Peyer's patch (tissue), 4 donors: ENCODE results near the gene DIS3L2. TPM values are rescaled to one million over a fixed set of nuclear protein-coding genes. Genes with fewer than 3 reads are reported as not detected.

Source experiments
- DNase-seq, 3 donors: peaks; one replicate each; pipeline ENCODE4 v3.0.0-alpha.2; 2017 to 2019
- H3K27ac ChIP-seq, 4 donors: fragments of 200-600 bp; sonication (generic); one replicate each; pipeline ENCODE4 v1.5.1; 2016 to 2019
- H3K27me3 ChIP-seq, 2 donors: fragments of 200-600 bp; sonication (generic); one replicate each; pipeline ENCODE4 v1.5.1; 2019
- H3K36me3 ChIP-seq, 3 donors: fragments of 200-600 bp; sonication (generic); one replicate each; pipeline ENCODE4 v1.5.1; 2016 to 2019
- H3K4me1 ChIP-seq, 4 donors: fragments of 200-600 bp; sonication (generic); one replicate each; pipeline ENCODE4 v1.5.1; 2016 to 2019
- H3K4me3 ChIP-seq, 4 donors: fragments of 200-600 bp; sonication (generic); 1 replicate in 3 of 4; 2 replicates in 1 of 4; pipeline ENCODE4 v1.5.1; 2016 to 2019; ENCODE audit warnings: mild to moderate bottlenecking in 1 of 4
- H3K9me3 ChIP-seq, 4 donors: fragments of 200-600 bp; sonication (generic); one replicate each; pipeline ENCODE4 v1.5.1; 2016 to 2019; ENCODE audit warnings: mild to moderate bottlenecking in 1 of 4
- POLR2A ChIP-seq, 2 donors: fragments of 450-650 bp; IDR thresholded peaks; one replicate each; pipeline ENCODE4 v1.5.1; 2017; ENCODE audit warnings: antibody characterized with exemption in 2 of 2, mild to moderate bottlenecking in 2 of 2, moderate library complexity in 2 of 2
- total RNA-seq, 4 donors: library from RNA; depleted of rRNA; stranded (reverse); fragments of >200 nt; gene quantifications; one replicate each; pipeline ENCODE4 v1.1.0, GENCODE V29; 2016
- TF ChIP-seq, protein P1 (sequence below), 6 experiments: fragments of 450-650 bp in 4 of 6; fragments of 200-600 bp in 2 of 6; sonication (generic) in 1 of 6; IDR thresholded peaks; one replicate each; pipeline ENCODE4 v1.5.1; 2017 to 2019; ENCODE audit warnings: antibody characterized with exemption in 6 of 6, mild to moderate bottlenecking in 3 of 6, moderate library complexity in 1 of 6

DIS3L2 gene
- total RNA-seq, 4 donors from 2014 or later: 26.4 to 147 (median 58.3) TPM

DNA sequence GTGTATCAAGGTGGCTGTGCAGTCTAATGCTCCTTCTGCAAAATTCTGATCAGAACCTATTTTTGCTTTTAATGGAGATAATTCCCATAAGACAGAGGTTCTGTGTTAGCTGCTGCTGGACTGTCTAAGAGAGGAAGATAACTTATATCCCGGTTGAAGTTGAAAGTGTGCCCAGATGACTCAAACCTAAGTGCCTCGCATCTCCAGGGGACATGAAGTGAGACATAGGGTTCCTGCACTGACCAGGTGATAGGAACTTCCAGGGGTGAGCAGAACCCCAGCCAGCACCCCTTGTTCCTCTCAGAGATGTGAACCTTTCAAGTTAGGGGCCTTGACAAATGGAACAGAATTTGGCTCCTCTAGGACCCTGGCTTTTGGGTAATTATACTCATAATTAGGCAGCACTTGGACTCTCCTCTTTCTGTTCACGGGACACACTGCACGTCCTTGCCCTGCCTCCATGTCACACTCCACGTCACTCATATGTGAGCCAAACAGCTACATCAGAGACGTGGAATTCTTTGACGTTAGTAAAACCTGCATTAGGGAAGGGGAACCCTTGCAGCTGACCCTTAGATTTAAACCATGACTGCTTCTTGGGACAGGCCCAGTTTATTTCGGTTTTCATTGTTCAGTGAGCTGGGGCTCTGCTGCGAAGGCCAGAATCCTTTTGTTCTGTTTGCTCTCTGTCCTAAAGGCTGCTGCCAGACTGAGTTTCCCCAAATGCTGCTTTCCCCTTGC, 312.6 kb downstream of the DIS3L2 start:
- H3K9me3 ChIP-seq: no peaks in the 10 kb centered on the region
- H3K4me3 ChIP-seq: no peak overlapping the region
- H3K36me3 ChIP-seq: no peaks in the 10 kb centered on the region
- DNase-seq: no peak
- no peaks in the 10 kb centered on the region for H3K27me3 ChIP-seq
- TF ChIP-seq, protein P1, sequence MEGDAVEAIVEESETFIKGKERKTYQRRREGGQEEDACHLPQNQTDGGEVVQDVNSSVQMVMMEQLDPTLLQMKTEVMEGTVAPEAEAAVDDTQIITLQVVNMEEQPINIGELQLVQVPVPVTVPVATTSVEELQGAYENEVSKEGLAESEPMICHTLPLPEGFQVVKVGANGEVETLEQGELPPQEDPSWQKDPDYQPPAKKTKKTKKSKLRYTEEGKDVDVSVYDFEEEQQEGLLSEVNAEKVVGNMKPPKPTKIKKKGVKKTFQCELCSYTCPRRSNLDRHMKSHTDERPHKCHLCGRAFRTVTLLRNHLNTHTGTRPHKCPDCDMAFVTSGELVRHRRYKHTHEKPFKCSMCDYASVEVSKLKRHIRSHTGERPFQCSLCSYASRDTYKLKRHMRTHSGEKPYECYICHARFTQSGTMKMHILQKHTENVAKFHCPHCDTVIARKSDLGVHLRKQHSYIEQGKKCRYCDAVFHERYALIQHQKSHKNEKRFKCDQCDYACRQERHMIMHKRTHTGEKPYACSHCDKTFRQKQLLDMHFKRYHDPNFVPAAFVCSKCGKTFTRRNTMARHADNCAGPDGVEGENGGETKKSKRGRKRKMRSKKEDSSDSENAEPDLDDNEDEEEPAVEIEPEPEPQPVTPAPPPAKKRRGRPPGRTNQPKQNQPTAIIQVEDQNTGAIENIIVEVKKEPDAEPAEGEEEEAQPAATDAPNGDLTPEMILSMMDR (IDR thresholded peaks at IDR 0.05): no peak
- no peak for TF ChIP-seq POLR2A (IDR thresholded peaks at IDR 0.05)
- no peaks in the 10 kb centered on the region for H3K4me1 ChIP-seq
- H3K27ac ChIP-seq: no peak overlapping the region

DNA sequence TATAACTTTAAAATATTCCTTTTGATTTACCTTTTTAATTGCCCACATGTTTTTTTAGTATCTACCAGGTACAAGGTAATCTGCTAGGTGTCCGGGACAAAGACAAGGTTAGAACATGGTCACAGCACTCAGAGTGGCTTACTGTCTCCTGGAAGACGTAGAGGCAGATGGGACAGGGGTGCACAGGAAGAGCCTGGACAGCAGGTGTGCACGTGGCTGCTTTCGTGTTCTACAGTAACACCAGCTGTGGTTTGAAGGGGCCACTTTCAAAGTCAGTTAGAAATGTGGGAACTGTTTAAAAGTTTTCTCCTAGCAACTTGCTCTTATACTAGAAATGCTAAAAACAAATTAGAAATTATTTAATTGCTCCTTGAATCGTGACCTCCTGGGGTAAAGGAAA, 314.2 kb downstream of the DIS3L2 start:
- Histone ChIP-seq H3K27ac (no peak overlapping the region), H3K27me3 (no peaks in the 10 kb centered on the region), H3K9me3 (no peaks in the 10 kb centered on the region), H3K4me3 (no peak overlapping the region), H3K4me1 (no peaks in the 10 kb centered on the region), H3K36me3 (no peaks in the 10 kb centered on the region)
- DNase-seq: no peak
- TF ChIP-seq, protein P1 (IDR thresholded peaks at IDR 0.05): no peak
- TF ChIP-seq POLR2A (IDR thresholded peaks at IDR 0.05): no peak

DNA sequence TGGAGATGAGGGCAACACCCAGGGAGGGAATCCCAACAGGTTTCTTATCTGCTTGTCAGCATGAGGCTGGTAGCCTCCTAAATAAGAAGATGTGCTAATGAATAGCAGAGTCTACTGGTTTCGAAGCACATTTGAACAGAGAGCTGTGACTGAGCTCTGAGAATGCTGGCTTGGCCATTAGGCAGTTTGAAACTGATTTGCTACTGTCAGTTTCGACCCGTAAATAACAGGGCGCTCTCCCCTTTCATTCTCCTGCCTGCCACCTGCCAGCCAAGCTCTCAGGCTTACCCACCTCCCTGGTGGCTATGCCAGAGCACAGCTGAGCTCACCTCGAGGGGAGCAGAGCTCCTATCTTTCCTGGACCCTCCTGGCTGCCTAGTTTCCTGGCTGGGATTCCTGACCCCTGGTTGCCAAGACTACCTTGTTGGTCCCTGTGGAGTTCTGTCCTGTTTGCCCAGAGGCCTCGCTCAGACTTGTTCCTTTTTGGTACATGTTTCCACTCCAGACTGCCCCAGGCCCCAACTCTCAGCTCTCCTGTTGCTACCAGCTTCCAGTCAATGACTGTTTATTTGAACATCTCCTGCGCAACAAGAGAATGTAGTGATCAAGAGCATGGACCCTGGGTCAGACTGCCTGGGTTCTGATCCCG, 314.7 kb downstream of the DIS3L2 start:
- Histone ChIP-seq H3K9me3 (no peaks in the 10 kb centered on the region), H3K27ac (no peak overlapping the region), H3K27me3 (no peaks in the 10 kb centered on the region), H3K36me3 (no peaks in the 10 kb centered on the region), H3K4me1 (no peaks in the 10 kb centered on the region), H3K4me3 (no peak overlapping the region)
- no peak for DNase-seq
- no peak for TF ChIP-seq POLR2A (IDR thresholded peaks at IDR 0.05)
- TF ChIP-seq, protein P1 (IDR thresholded peaks at IDR 0.05): no peak

DNA sequence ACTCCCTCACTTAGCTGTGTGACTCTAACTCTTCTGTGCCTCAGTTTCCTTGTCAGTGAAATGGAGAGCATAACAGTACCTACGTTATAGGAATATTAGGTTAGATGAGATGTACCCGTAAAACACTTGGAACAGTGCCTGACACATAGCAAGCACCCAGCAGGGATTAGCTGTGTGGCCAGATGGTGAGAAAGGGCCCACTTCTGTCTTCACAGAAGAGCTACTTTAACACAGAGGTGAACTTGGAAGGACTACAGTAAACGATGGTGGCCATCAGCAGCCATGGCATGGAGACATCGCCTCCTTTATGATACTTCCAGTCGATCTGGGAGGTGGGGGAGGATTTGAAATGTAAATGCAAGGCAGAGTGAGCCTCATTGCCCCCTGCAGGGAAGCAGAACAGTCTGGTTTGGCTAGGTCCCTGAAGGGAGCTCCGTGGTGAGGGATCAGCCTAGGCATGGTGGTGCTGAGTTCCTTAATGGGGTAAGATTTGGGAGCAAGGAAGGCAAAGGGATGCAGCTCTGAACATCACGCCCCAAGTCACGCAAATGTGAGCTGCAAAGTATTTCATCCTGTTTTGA, 315.3 kb downstream of the DIS3L2 start:
- no peak overlapping the region for H3K27ac ChIP-seq
- no peaks in the 10 kb centered on the region for H3K36me3 ChIP-seq
- H3K9me3 ChIP-seq: no peaks in the 10 kb centered on the region
- H3K4me3 ChIP-seq: no peak overlapping the region
- H3K27me3 ChIP-seq: no peaks in the 10 kb centered on the region
- TF ChIP-seq POLR2A (IDR thresholded peaks at IDR 0.05): no peak
- TF ChIP-seq, protein P1 (IDR thresholded peaks at IDR 0.05): no peak
- DNase-seq: no peak
- H3K4me1 ChIP-seq: no peaks in the 10 kb centered on the region

DNA sequence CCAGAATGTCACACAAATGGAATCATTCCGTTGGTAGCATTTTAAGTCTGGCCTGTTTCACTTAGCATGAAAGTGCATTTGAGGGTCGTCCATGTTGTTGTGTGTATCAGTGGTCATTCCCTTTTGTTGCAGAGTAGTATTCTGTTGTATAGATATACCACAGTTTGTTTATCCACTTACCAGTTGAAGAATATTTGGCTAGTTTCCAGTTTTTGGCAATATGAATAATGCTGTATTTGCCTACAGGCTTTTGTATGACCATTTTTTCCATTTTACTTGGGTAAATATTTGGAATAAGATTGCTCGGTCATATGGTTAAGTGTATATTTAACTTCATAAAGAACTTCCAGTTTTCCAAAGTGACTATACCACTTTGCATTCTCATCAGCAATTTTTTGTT, 317.0 kb downstream of the DIS3L2 start:
- no peaks in the 10 kb centered on the region for H3K27me3 ChIP-seq
- H3K4me1 ChIP-seq: no peaks in the 10 kb centered on the region
- TF ChIP-seq, protein P1 (IDR thresholded peaks at IDR 0.05): no peak
- no peak for TF ChIP-seq POLR2A (IDR thresholded peaks at IDR 0.05)
- no peaks in the 10 kb centered on the region for H3K9me3 ChIP-seq
- no peaks in the 10 kb centered on the region for H3K36me3 ChIP-seq
- no peak overlapping the region for H3K27ac ChIP-seq
- H3K4me3 ChIP-seq: no peak overlapping the region
- no peak for DNase-seq
